AG20443 (cell line): ENCODE data around the gene HSPA8.
A peak's percentile ranks its signal among the peaks of the same experiment; 100 is the strongest.

ENCODE experiments used
- DNase-seq: peaks from one replicate; pipeline ENCODE4 v3.0.0; 2012; ENCODE audit warnings: low spot score, mixed read lengths

Gene HSPA8

GRCh38 chr11:123047266-123047946, 14.5 kb downstream of the HSPA8 start:
- DNase-seq, result no peak

GRCh38 chr11:123046473-123047259, 15.3 kb downstream of the HSPA8 start:
- no peak for DNase-seq

DNA sequence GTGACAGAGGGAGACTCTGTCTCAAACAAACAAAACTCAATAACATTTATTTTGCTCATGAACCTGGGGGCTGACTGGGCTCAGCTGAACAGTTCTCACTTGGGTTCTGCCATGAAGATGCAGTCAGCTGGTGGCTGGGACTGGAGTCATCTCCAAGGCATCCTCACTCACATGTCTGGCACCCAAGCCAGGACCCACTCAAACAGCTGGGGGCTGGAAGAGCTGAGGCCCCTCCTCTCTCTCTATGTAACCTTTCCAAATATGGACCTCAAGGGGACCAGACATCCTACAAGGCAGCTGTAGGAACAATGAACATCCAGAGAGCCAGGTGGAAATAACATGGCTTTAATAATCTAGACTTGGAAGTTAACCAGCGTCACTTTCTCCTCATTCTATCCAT, 16.8 kb downstream of the HSPA8 start:
- DNase-seq, result no peak

GRCh38 chr11:123041185-123041584, 20.8 kb downstream of the HSPA8 start:
- DNase-seq, result no peak

- DNase-seq, result no peak
Measured at GRCh38 chr11:123040111-123040432, 21.9 kb downstream of the HSPA8 start.

- no peak for DNase-seq
Measured at GRCh38 chr11:123035831-123036230, 26.1 kb downstream of the HSPA8 start.

DNA sequence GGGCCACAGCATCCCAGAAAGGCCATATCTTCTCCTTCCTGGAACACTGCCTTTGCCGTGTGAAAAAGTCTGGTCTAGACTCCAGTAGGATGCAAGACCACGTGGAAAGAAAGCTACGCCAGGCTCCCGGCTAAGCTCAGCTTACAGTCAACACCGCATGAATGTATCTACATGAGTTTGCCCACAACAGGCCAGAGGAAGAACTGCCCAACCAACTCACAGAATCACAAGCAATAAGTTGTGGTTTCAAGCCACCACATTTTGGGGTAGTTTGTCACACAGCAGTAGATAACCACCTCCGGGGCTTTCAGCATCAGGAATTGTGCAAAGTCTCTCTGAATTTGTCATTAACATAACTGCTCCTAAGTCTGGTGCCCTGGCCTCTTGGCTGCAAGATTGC, 27.3 kb downstream of the HSPA8 start:
- DNase-seq, result no peak

- DNase-seq, result peak; percentile 58
Measured at GRCh38 chr11:123033895-123034294, 28.0 kb downstream of the HSPA8 start.

DNA sequence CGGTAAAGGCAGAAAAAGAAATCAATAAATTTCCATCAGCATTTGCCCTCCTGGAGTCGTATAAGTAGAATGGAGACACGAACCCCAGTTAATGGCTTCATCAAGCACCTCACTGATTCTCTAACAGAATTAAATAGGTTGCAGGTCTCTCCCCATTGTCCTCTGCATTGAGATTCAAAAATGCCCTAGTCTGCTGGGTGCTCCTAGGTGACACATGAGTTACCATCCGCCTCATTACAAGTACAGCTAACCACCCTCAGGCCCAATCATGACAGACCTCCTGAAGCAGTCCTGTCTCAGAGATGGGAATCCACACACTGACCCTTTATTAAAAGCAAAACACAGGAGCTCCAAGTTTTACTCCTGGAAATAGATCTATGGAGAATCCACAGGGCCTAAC, 31.4 kb downstream of the HSPA8 start:
- DNase-seq, result no peak

GRCh38 chr11:123020968-123021367, 41.0 kb downstream of the HSPA8 start:
- peak; percentile 81 for DNase-seq

- no peak for DNase-seq
Measured at GRCh38 chr11:123018702-123019101, 43.2 kb downstream of the HSPA8 start.

DNA sequence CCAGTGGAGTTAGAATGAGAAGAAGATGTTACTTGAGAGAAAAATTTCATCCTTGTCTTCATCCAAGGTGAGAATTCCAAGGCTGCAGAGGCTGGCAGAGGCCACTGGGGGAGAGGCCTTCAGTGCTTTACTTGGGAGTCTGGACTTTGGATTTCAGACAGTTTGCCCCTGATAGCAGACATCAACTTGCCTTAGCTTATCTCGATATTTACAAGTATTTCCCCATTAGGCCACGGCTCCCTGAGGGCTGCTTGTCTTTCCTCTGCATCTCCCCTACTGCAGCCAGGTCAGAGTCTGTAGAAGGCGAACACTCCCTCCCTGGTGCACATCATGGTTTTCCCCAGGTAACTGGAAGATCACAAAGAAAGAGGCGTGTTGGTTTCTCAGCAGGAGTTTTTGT, 50.4 kb downstream of the HSPA8 start:
- no peak for DNase-seq
